HepG2 (cell line): ENCODE measurements around the gene NRBP1. TPM values are rescaled to one million over a fixed set of nuclear protein-coding genes. Genes with fewer than 3 reads are reported as not detected.

ENCODE experiments used
- ARID4A ChIP-seq: sonication (generic); formaldehyde crosslinking; IDR thresholded peaks from 2 replicates; pipeline ENCODE4 v1.5.0; 2020; ENCODE audit warnings: mild to moderate bottlenecking, missing genetic modification reagents, borderline replicate concordance
- CREB1 ChIP-seq, 2 experiments: fragments of 450-650 bp in 1 of 2; IDR thresholded peaks; 2 replicates each; pipeline ENCODE4 v1.6.1; 2016 to 2017; ENCODE audit warnings: control low read depth in 1 of 2, mild to moderate bottlenecking in 1 of 2, missing compliant biosample characterization in 1 of 2, missing genetic modification characterization in 1 of 2
- CTCF ChIP-seq: sonication (generic); formaldehyde crosslinking; IDR thresholded peaks from 2 replicates; pipeline ENCODE4 v1.5.0; 2020; ENCODE audit warnings: mild to moderate bottlenecking, missing genetic modification reagents, moderate library complexity
- GATA4 ChIP-seq: sonication (generic); IDR thresholded peaks from 2 replicates; pipeline ENCODE4 v1.6.1; 2016; ENCODE audit warnings: antibody characterized with exemption, low read depth, borderline replicate concordance
- GLI4 ChIP-seq: sonication (generic); formaldehyde crosslinking; IDR thresholded peaks from 2 replicates; pipeline ENCODE4 v1.5.1; 2020; ENCODE audit warnings: missing genetic modification reagents, mild to moderate bottlenecking, moderate library complexity, borderline replicate concordance
- KAT2B ChIP-seq: fragments of 150-350 bp; IDR thresholded peaks from 2 replicates; pipeline ENCODE4 v1.6.1; 2014; ENCODE audit warnings: low read depth, low read length, borderline replicate concordance
- MIER2 ChIP-seq: IDR thresholded peaks from 2 replicates; pipeline ENCODE4 v1.6.1; 2016; ENCODE audit warnings: missing biosample characterization, missing genetic modification reagents
- PAX8 ChIP-seq: sonication (generic); formaldehyde crosslinking; IDR thresholded peaks from 2 replicates; pipeline ENCODE4 v1.8.0; 2022; ENCODE audit warnings: mild to moderate bottlenecking, missing genetic modification reagents, borderline replicate concordance
- SALL2 ChIP-seq: sonication (generic); formaldehyde crosslinking; IDR thresholded peaks from 2 replicates; pipeline ENCODE4 v1.8.1; 2023; ENCODE audit warnings: mild to moderate bottlenecking, missing genetic modification reagents, inconsistent platforms
- ZNF407 ChIP-seq: sonication (generic); formaldehyde crosslinking; IDR thresholded peaks from one replicate; pipeline ENCODE4 v1.5.1; 2020; ENCODE audit warnings: mild to moderate bottlenecking, missing genetic modification reagents; ENCODE audit errors: not compliant biosample characterization
- ZNF460 ChIP-seq: sonication (generic); formaldehyde crosslinking; IDR thresholded peaks from 2 replicates; pipeline ENCODE4 v1.5.1; 2020; ENCODE audit warnings: missing genetic modification reagents, mild to moderate bottlenecking, borderline replicate concordance
- ZNF572 ChIP-seq: sonication (generic); formaldehyde crosslinking; IDR thresholded peaks from 2 replicates; pipeline ENCODE4 v1.5.1; 2020; ENCODE audit warnings: mild to moderate bottlenecking, missing genetic modification reagents
- ZNF619 ChIP-seq: sonication (generic); formaldehyde crosslinking; IDR thresholded peaks from 2 replicates; pipeline ENCODE4 v1.4.0; 2020; ENCODE audit warnings: mild to moderate bottlenecking, missing genetic modification reagents
- ZSCAN25 ChIP-seq: sonication (generic); formaldehyde crosslinking; IDR thresholded peaks from 2 replicates; pipeline ENCODE4 v1.8.0; 2022; ENCODE audit warnings: mild to moderate bottlenecking, missing genetic modification reagents
- polyA plus RNA-seq, 8 experiments: library from polyadenylated mRNA; depleted of rRNA in 3 of 8; stranded (reverse) in 7 of 8; unstranded in 1 of 8; fragments of >200 nt; fragmentation: Illumina TruSeq in 4 of 8; extraction: Trizol in 4 of 8; gene quantifications; 2 replicates each; pipeline versions ENCODE4 v1.2.1 to v1.2.3, GENCODE V29; 2011 to 2016; ENCODE audit warnings: low read depth in 4 of 8, missing spikeins in 1 of 8, mixed read lengths in 1 of 8; ENCODE audit not compliant: insufficient read depth in 1 of 8
- total RNA-seq, 5 experiments: library from RNA; depleted of rRNA; stranded (reverse); fragments of >200 nt; fragmentation: Illumina TruSeq; extraction: Trizol; gene quantifications; 2 replicates each; pipeline ENCODE4 v1.2.3, GENCODE V29; 2016; ENCODE audit warnings: low read depth in 1 of 5
- TF ChIP-seq, protein P1 (sequence below): IDR thresholded peaks from 2 replicates; pipeline ENCODE4 v1.6.1; 2016

The NRBP1 gene
- total and polyA plus RNA-seq, 2 of the 13 experiments (the other 11 are each of a cell fraction or from before 2014, with no cell fraction given), result 165 to 240 TPM

DNA sequence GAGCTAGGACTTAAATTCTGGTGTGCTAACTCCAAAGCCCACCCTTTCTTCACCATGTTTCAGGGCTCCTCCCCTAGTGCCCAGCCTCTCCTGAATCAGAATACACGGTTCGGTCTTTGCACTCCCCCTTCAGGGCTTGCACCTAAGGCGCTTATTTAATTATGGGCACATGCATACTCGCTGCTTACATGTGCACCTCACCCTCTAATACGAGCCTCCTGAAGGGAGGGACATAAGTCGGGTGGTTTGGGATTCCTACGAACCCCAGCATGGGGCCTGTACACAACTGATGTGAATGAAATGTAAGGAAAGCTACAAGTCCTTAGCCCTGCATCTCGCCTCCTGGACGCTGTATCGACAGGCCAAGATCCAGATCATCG, 60.7 kb downstream of the NRBP1 start (continued):
- TF ChIP-seq ZNF407 (CRISPR knock-in tag), result peak; percentile 34
- no peak for TF ChIP-seq ZNF460
- 0 out of 2 replicates have a peak, but pooled peaks have one; percentile 7 for TF ChIP-seq SALL2 (CRISPR knock-in tag)
- no peak; the same call in 1 of the 2 replicates for TF ChIP-seq MIER2 (CRISPR knock-in tag)
- peak; percentile 42; the same call in 1 of the 2 replicates for TF ChIP-seq GLI4 (CRISPR knock-in tag)
- TF ChIP-seq ZSCAN25 (CRISPR knock-in tag), result 0 out of 2 replicates have a peak, but pooled peaks have one; percentile 20
- TF ChIP-seq CTCF (CRISPR knock-in tag), result peak; percentile 50
- no peak for TF ChIP-seq ZNF572 (CRISPR knock-in tag)
- TF ChIP-seq, protein P1, sequence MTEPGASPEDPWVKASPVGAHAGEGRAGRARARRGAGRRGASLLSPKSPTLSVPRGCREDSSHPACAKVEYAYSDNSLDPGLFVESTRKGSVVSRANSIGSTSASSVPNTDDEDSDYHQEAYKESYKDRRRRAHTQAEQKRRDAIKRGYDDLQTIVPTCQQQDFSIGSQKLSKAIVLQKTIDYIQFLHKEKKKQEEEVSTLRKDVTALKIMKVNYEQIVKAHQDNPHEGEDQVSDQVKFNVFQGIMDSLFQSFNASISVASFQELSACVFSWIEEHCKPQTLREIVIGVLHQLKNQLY (CRISPR knock-in tag), result no peak
- no peak for TF ChIP-seq KAT2B
- no peak for TF ChIP-seq ARID4A (CRISPR knock-in tag)
- no peak for TF ChIP-seq PAX8 (CRISPR knock-in tag)
- TF ChIP-seq CREB1 (IDR thresholded peaks at IDR 0.05), result no peak
- TF ChIP-seq CREB1 (CRISPR knock-in tag; IDR thresholded peaks at IDR 0.05), result no peak
- TF ChIP-seq GATA4, result 0 out of 2 replicates have a peak, but pooled peaks have one; percentile 14
- 0 out of 2 replicates have a peak, but pooled peaks have one; percentile 11 for TF ChIP-seq ZNF619 (CRISPR knock-in tag)
